Trophoblast cell (in vitro differentiated cells and primary cell): ENCODE measurements around the gene CD300LG.
A peak's percentile ranks its signal among the peaks of the same experiment; 100 is the strongest.

Experiments
- DNase-seq, 2 donors: peaks; one replicate each; pipeline ENCODE4 v3.0.0-alpha.2; 2016
- H2AFZ ChIP-seq: 2 replicates; pipeline ENCODE4 v1.6.1; 2013; ENCODE audit warnings: low read length, moderate library complexity, mild to moderate bottlenecking; ENCODE audit not compliant: insufficient read depth, poor library complexity
- H2AK5ac ChIP-seq: 2 replicates; pipeline ENCODE4 v1.6.1; 2013; ENCODE audit warnings: mild to moderate bottlenecking, low read length
- H2BK120ac ChIP-seq: 2 replicates; pipeline ENCODE4 v1.6.1; 2013; ENCODE audit warnings: low read length, mild to moderate bottlenecking, moderate library complexity; ENCODE audit not compliant: insufficient read depth, poor library complexity
- H2BK12ac ChIP-seq: 2 replicates; pipeline ENCODE4 v1.6.1; 2013; ENCODE audit warnings: mild to moderate bottlenecking, low read length, moderate library complexity
- H2BK5ac ChIP-seq: 2 replicates; pipeline ENCODE4 v1.6.1; 2013; ENCODE audit warnings: low read length, low read depth, moderate library complexity, mild to moderate bottlenecking; ENCODE audit not compliant: poor library complexity
- H3K14ac ChIP-seq: 2 replicates; pipeline ENCODE4 v1.6.1; 2013; ENCODE audit warnings: mild to moderate bottlenecking, low read length
- H3K18ac ChIP-seq: 2 replicates; pipeline ENCODE4 v1.6.1; 2013; ENCODE audit warnings: mild to moderate bottlenecking, low read length
- H3K23ac ChIP-seq: 2 replicates; pipeline ENCODE4 v1.6.1; 2013; ENCODE audit warnings: low read length
- H3K27ac ChIP-seq: 2 replicates; pipeline ENCODE4 v1.5.1; 2013; ENCODE audit warnings: low read depth, mild to moderate bottlenecking, inconsistent platforms, low read length, moderate library complexity
- H3K27me3 ChIP-seq: 2 replicates; pipeline ENCODE4 v1.6.1; 2013; ENCODE audit warnings: inconsistent platforms, mild to moderate bottlenecking, low read length, moderate library complexity; ENCODE audit not compliant: insufficient read depth
- H3K36me3 ChIP-seq, 2 experiments: 1 replicate in 1 of 2; 2 replicates in 1 of 2; pipeline ENCODE4 v1.6.1; 2013; ENCODE audit warnings: low read length in 2 of 2, mild to moderate bottlenecking in 2 of 2, moderate library complexity in 1 of 2; ENCODE audit not compliant: insufficient read depth in 2 of 2, control insufficient read depth in 1 of 2
- H3K4ac ChIP-seq: 2 replicates; pipeline ENCODE4 v1.6.1; 2013; ENCODE audit warnings: low read depth, mild to moderate bottlenecking, low read length, moderate library complexity
- H3K4me1 ChIP-seq, 2 experiments: 1 replicate in 1 of 2; 2 replicates in 1 of 2; pipeline ENCODE4 v1.6.1; 2013; ENCODE audit warnings: low read length in 2 of 2, mild to moderate bottlenecking in 2 of 2, moderate library complexity in 1 of 2; ENCODE audit not compliant: insufficient read depth in 2 of 2, control insufficient read depth in 1 of 2
- H3K4me2 ChIP-seq: 2 replicates; pipeline ENCODE4 v1.6.1; 2013; ENCODE audit warnings: inconsistent platforms, mild to moderate bottlenecking, low read length, moderate library complexity
- H3K4me3 ChIP-seq: 2 replicates; pipeline ENCODE4 v1.5.1; 2013; ENCODE audit warnings: mild to moderate bottlenecking, low read depth, low read length, inconsistent platforms
- H3K79me1 ChIP-seq: one replicate; pipeline ENCODE4 v1.6.1; 2013; ENCODE audit warnings: low read length
- H3K79me2 ChIP-seq: 2 replicates; pipeline ENCODE4 v1.6.1; 2013; ENCODE audit warnings: low read length, mild to moderate bottlenecking; ENCODE audit not compliant: control insufficient read depth, insufficient read depth, poor library complexity
- H3K9ac ChIP-seq: 2 replicates; pipeline ENCODE4 v1.6.1; 2013; ENCODE audit warnings: mild to moderate bottlenecking, low read length
- H3K9me3 ChIP-seq: 2 replicates; pipeline ENCODE4 v1.6.1; 2013; ENCODE audit warnings: low read depth, mild to moderate bottlenecking, control low read depth, inconsistent platforms, low read length; ENCODE audit not compliant: insufficient read depth
- H4K12ac ChIP-seq: 2 replicates; pipeline ENCODE4 v1.6.1; 2013; ENCODE audit warnings: low read depth, mild to moderate bottlenecking, low read length, moderate library complexity
- H4K8ac ChIP-seq: 2 replicates; pipeline ENCODE4 v1.6.1; 2013; ENCODE audit warnings: low read depth, mild to moderate bottlenecking, low read length, moderate library complexity
- H4K91ac ChIP-seq: one replicate; pipeline ENCODE4 v1.6.1; 2013; ENCODE audit warnings: low read depth, mild to moderate bottlenecking, low read length, moderate library complexity
- WGBS: extraction: QIAGEN DNeasy Blood & Tissue Kit; methylation state at CpG from one replicate; pipeline ENCODE4 v1.1.7; 2013; ENCODE audit warnings: missing lambda C conversion rate; ENCODE audit not compliant: insufficient read length, insufficient coverage; ENCODE audit errors: extremely low coverage; 5-methylcytosine and 5-hydroxymethylcytosine counted together

CD300LG gene

DNA sequence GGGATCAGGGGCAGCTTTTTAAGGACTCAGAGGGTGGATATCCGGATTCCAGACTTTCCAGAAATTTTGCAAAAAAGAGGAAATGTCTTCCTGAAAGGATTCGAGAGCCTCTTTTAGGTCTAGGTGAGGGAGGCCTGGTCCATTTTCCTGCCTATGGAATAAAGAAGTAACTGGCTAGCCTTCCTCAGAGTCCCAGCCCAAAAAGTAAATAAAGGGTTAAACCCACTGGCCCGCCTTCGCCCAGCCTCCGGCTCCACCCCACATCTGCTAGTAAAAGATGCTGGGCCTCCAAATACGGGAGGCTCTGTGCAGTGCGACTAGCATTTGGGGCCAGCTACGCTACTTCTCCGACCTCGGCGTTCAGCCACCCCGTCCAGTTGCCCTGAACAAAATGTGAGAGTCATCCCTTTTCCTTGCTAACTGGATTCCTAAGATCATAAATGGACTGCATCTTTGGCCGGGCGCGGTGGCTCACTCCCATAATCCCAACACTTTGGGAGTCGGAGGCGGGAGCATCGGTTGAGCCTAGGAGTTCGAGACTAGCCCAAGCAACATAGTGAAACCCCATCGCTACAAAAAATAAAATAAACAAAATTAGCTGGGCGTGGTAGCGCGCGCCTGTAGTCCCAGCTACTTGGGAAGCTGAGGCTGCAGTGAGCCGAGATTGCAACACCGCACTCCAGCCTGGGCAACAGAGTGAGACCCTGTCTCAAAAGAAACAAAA, 61.2 kb downstream of the CD300LG start:
- Histone ChIP-seq H3K79me2 (no peaks in the 10 kb centered on the region), H3K14ac (no peak overlapping the region), H3K9me3 (peaks cover 3% of the 10 kb centered on the region), H3K36me3 (no peaks in the 10 kb centered on the region), H3K18ac (no peak overlapping the region), H2AK5ac (no peak overlapping the region), H2BK12ac (no peak overlapping the region), H4K91ac (no peak overlapping the region), H3K27me3 (peaks cover 18% of the 10 kb centered on the region), H3K4me1 (peaks cover 0 to 11% of the 10 kb centered on the region in 2 experiments), H3K79me1 (peaks cover 2% of the 10 kb centered on the region), H4K12ac (no peak overlapping the region), H3K27ac (no peak overlapping the region), H4K8ac (no peak overlapping the region), H3K4me3 (no peak overlapping the region), H2BK5ac (no peak overlapping the region), H3K4me2 (peak overlapping the region; percentile 76), H3K4ac (no peak overlapping the region), H3K9ac (no peak overlapping the region), H2AFZ (peak overlapping the region; percentile 79), H3K23ac (no peak overlapping the region), H2BK120ac (no peak overlapping the region)
- DNase-seq, result peak; percentile 23 to 55
- WGBS, result no CpG with 5 or more reads among the region's 26 CpGs

DNA sequence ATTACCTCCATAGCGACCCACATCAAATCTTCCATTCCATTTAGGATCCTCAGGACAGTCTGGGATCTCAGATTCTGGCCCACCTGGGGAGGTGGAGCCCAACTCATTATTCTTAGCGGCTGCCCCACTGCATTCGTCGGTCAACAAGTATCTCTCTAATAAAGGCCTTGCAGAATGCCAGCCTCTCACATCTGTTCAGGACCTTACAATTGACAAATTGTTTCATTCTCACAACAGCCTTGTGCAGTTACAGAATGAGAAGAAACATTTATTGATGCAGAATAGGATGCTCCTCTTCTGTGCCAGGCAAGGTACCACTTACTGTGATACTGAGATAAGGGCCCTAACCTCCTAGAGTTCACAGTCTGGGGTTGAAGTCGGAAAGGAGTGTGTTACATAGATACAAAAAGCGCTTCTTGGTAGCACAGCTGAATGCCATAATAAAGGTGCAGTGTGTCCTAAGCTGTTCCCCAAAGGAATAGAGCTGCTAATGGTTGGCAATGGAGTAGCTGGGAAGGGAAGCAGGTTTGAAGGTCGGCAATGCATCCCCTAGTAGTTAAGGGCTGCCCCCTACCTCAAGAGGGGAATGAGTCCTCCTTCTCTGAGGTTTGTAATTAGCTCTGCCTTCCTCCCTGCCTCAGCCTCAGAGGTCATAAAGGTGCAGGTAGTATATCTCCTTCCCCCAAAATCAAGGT, 62.7 kb downstream of the CD300LG start:
- Histone ChIP-seq H3K79me2 (no peaks in the 10 kb centered on the region), H4K91ac (no peak overlapping the region), H2BK120ac (no peak overlapping the region), H3K27me3 (peaks cover 18% of the 10 kb centered on the region), H3K14ac (no peak overlapping the region), H3K27ac (no peak overlapping the region), H3K9me3 (peaks cover 7% of the 10 kb centered on the region), H3K4ac (no peak overlapping the region), H2BK12ac (no peak overlapping the region), H3K4me1 (peaks cover 0 to 11% of the 10 kb centered on the region in 2 experiments), H4K8ac (no peak overlapping the region), H3K79me1 (peaks cover 2% of the 10 kb centered on the region), H3K18ac (no peak overlapping the region), H3K9ac (no peak overlapping the region), H3K36me3 (no peaks in the 10 kb centered on the region), H4K12ac (no peak overlapping the region), H3K4me3 (no peak overlapping the region), H2AFZ (no peak overlapping the region), H2AK5ac (no peak overlapping the region), H2BK5ac (no peak overlapping the region), H3K4me2 (no peak overlapping the region), H3K23ac (no peak overlapping the region)
- no CpG with 5 or more reads among the region's 7 CpGs for WGBS
- DNase-seq, result no peak

DNA sequence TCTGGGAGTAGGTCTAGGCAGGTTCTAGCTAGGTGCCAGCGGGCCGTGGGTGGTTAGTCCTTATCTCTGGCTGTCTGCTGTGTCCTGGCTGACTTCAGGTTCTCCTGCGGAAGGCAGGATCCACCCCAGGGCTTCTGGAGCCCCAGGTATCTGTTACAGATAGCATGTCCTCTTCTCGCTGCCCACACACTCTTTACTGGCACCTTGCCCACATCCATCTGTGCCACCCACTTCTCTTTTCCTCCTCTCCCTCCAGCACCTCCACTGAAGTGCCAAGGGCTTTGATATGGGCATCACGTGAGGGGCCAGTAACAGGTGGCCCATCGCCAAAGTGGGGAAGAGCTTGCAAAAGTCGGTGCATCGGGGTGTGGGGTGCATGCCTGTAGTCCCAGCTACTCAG, 64.9 kb downstream of the CD300LG start:
- no peak overlapping the region for H2AFZ ChIP-seq
- no peak overlapping the region for H2AK5ac ChIP-seq
- H4K12ac ChIP-seq, result no peak overlapping the region
- H2BK120ac ChIP-seq, result no peak overlapping the region
- H3K27ac ChIP-seq, result no peak overlapping the region
- peaks cover 6% of the 10 kb centered on the region for H3K9me3 ChIP-seq
- no peak overlapping the region for H3K4me3 ChIP-seq
- H3K23ac ChIP-seq, result no peak overlapping the region
- H3K18ac ChIP-seq, result no peak overlapping the region
- peaks cover 2% of the 10 kb centered on the region for H3K79me1 ChIP-seq
- no peaks in the 10 kb centered on the region for H3K36me3 ChIP-seq
- H3K4me2 ChIP-seq, result no peak overlapping the region
- no peak overlapping the region for H4K91ac ChIP-seq
- H3K4ac ChIP-seq, result no peak overlapping the region
- no peak overlapping the region for H2BK5ac ChIP-seq
- DNase-seq, result no peak
- no CpG with 5 or more reads among the region's 8 CpGs for WGBS
- H3K9ac ChIP-seq, result no peak overlapping the region
- peaks cover 3% of the 10 kb centered on the region for H3K27me3 ChIP-seq
- no peaks in the 10 kb centered on the region for H3K79me2 ChIP-seq
- no peak overlapping the region for H3K14ac ChIP-seq
- no peak overlapping the region for H2BK12ac ChIP-seq
- H3K4me1 ChIP-seq, result peaks cover 0 to 10% of the 10 kb centered on the region in 2 experiments
- H4K8ac ChIP-seq, result no peak overlapping the region

DNA sequence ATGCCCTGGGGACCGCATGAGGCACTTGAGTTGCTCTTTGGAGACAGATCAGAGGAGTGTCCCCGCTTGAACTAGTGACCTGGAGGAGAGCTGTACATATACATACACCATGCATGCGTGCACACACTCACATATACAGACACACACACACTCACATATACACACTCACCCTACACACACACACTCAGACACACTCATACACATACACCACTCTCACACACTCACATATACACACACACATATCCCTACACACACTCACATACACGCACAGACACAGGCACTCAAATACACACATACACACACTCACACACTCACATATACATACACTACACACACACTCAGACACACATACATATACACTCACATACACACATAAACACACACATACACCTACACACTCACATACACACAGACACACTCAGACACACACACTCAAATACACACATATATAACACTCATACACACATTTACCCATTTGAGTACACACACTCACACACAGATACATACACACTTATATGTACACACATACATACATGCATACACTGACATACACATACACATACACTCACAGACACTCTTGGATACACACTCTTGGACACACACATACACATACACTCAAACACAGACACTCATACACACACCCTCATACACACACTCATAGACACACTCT, 65.8 kb downstream of the CD300LG start:
- Histone ChIP-seq H3K4ac (no peak overlapping the region), H3K14ac (no peak overlapping the region), H3K27ac (no peak overlapping the region), H3K23ac (no peak overlapping the region), H3K36me3 (no peaks in the 10 kb centered on the region), H2BK5ac (no peak overlapping the region), H3K4me1 (peaks cover 0 to 3% of the 10 kb centered on the region in 2 experiments), H3K79me1 (no peaks in the 10 kb centered on the region), H3K9me3 (peaks cover 11% of the 10 kb centered on the region), H4K91ac (no peak overlapping the region), H3K9ac (no peak overlapping the region), H4K12ac (no peak overlapping the region), H3K4me2 (no peak overlapping the region), H3K4me3 (no peak overlapping the region), H3K18ac (no peak overlapping the region), H2AK5ac (no peak overlapping the region), H2AFZ (no peak overlapping the region), H4K8ac (no peak overlapping the region), H3K79me2 (no peaks in the 10 kb centered on the region), H2BK120ac (no peak overlapping the region), H2BK12ac (no peak overlapping the region), H3K27me3 (no peaks in the 10 kb centered on the region)
- DNase-seq, result no peak
- 100% methylated on average over 1 of the region's 4 CpGs for WGBS
